Peyer's patch (tissue), 4 donors: ENCODE data around the gene HS6ST3.

Experiments used
- POLR2A ChIP-seq, 2 donors: fragments of 450-650 bp; IDR thresholded peaks; one replicate each; pipeline ENCODE4 v1.5.1; 2017; ENCODE audit warnings: antibody characterized with exemption in 2 of 2, mild to moderate bottlenecking in 2 of 2, moderate library complexity in 2 of 2
- TF ChIP-seq, protein P1 (sequence below), 6 experiments: fragments of 450-650 bp in 4 of 6; fragments of 200-600 bp in 2 of 6; sonication (generic) in 1 of 6; IDR thresholded peaks; one replicate each; pipeline ENCODE4 v1.5.1; 2017 to 2019; ENCODE audit warnings: antibody characterized with exemption in 6 of 6, mild to moderate bottlenecking in 3 of 6, moderate library complexity in 1 of 6

DNA sequence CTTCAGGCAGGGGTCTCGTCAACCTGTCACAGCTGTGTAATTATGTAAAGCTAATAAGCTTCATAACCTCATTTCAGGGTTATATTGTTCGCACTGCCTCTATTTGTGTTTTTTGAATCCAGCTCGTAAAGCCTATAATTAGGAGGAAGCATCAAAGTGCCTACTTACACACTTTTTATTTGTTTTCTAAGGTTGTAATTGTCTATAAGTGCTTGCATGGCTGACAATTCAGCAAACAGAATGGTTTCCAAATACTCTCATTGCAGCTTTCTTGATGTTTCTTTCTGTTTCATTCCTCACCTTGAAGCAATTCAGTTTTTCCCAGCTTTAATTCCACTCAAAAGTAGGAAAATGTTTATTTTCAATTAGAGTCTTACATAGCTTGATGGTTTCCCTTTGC is 336.3 kb downstream of the HS6ST3 start:
- TF ChIP-seq, protein P1, sequence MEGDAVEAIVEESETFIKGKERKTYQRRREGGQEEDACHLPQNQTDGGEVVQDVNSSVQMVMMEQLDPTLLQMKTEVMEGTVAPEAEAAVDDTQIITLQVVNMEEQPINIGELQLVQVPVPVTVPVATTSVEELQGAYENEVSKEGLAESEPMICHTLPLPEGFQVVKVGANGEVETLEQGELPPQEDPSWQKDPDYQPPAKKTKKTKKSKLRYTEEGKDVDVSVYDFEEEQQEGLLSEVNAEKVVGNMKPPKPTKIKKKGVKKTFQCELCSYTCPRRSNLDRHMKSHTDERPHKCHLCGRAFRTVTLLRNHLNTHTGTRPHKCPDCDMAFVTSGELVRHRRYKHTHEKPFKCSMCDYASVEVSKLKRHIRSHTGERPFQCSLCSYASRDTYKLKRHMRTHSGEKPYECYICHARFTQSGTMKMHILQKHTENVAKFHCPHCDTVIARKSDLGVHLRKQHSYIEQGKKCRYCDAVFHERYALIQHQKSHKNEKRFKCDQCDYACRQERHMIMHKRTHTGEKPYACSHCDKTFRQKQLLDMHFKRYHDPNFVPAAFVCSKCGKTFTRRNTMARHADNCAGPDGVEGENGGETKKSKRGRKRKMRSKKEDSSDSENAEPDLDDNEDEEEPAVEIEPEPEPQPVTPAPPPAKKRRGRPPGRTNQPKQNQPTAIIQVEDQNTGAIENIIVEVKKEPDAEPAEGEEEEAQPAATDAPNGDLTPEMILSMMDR (IDR thresholded peaks at IDR 0.05) = no peak
- no peak for TF ChIP-seq POLR2A (IDR thresholded peaks at IDR 0.05)
